ENCODE measurements around the gene SOHLH1.

SOHLH1 gene

GRCh38 chr9:135648494-135649410 is 50.5 kb downstream of the SOHLH1 start:
- TF ChIP-seq CTCF (IDR thresholded peaks at IDR 0.05; ENCODE audit: insufficient read depth, missing control alignments) = no peak
- no peak for FAIRE-seq
- DNase-seq (ENCODE audit: insufficient read length, low spot score) = no peak

- DNase-seq (ENCODE audit: insufficient read length, low spot score) (no peak), FAIRE-seq (no peak)
- TF ChIP-seq CTCF (IDR thresholded peaks at IDR 0.05; ENCODE audit: insufficient read depth, missing control alignments) = no peak
Observed at GRCh38 chr9:135647884-135648283, 51.4 kb downstream of the SOHLH1 start.

- FAIRE-seq = no peak
- no peak for TF ChIP-seq CTCF (IDR thresholded peaks at IDR 0.05; ENCODE audit: insufficient read depth, missing control alignments)
- DNase-seq (ENCODE audit: insufficient read length, low spot score) = no peak
Observed at GRCh38 chr9:135644631-135645218, 54.6 kb downstream of the SOHLH1 start.
